HEK293T (cell line): Measurements from ENCODE around the gene MRPS5.

ENCODE experiments used
- CTCF ChIA-PET: fragments of 350-600 bp; formaldehyde crosslinking; extraction: SDS; loops from one replicate; lab custom pipeline; 2021; ENCODE audit warnings: antibody characterized with exemption, inconsistent platforms; lab: Yijun Ruan, JAX
- POLR2A ChIA-PET: fragments of 350-600 bp; formaldehyde crosslinking; extraction: SDS; loops from one replicate; lab custom pipeline; 2020; ENCODE audit warnings: antibody characterized with exemption, inconsistent platforms; lab: Yijun Ruan, JAX
- DNase-seq: peaks from one replicate; pipeline ENCODE4 v3.0.0; 2012; ENCODE audit warnings: mixed read lengths; ENCODE audit errors: extremely low spot score
- ARNT ChIP-seq: fragments of 450-650 bp; IDR thresholded peaks from 2 replicates; pipeline ENCODE4 v1.6.1; 2017; ENCODE audit warnings: mild to moderate bottlenecking
- BHLHE40 ChIP-seq: fragments of 450-650 bp; IDR thresholded peaks from 2 replicates; pipeline ENCODE4 v1.6.1; 2016; ENCODE audit warnings: mild to moderate bottlenecking, moderate library complexity, borderline replicate concordance
- CTBP1 ChIP-seq: fragments of 450-650 bp; IDR thresholded peaks from 2 replicates; pipeline ENCODE4 v1.6.1; 2016; ENCODE audit warnings: borderline replicate concordance
- ELF4 ChIP-seq: fragments of 450-650 bp; IDR thresholded peaks from 2 replicates; pipeline ENCODE4 v1.6.1; 2017; ENCODE audit warnings: antibody characterized with exemption
- FOXA1 ChIP-seq: fragments of 450-650 bp; IDR thresholded peaks from 2 replicates; pipeline ENCODE4 v1.6.1; 2016; ENCODE audit warnings: mild to moderate bottlenecking
- FOXK2 ChIP-seq: fragments of 450-650 bp; IDR thresholded peaks from 2 replicates; pipeline ENCODE4 v1.6.1; 2016; ENCODE audit warnings: mild to moderate bottlenecking
- FOXM1 ChIP-seq: fragments of 450-650 bp; IDR thresholded peaks from 2 replicates; pipeline ENCODE4 v1.6.1; 2017; ENCODE audit warnings: mild to moderate bottlenecking, borderline replicate concordance
- HDGF ChIP-seq: fragments of 450-650 bp; IDR thresholded peaks from 2 replicates; pipeline ENCODE4 v1.6.1; 2017; ENCODE audit warnings: antibody characterized with exemption, borderline replicate concordance
- L3MBTL2 ChIP-seq: fragments of 450-650 bp; conservative IDR thresholded peaks from 2 replicates; pipeline ENCODE4 v1.6.1; 2016; ENCODE audit warnings: mild to moderate bottlenecking
- LEF1 ChIP-seq: fragments of 450-650 bp; IDR thresholded peaks from 2 replicates; pipeline ENCODE4 v1.6.1; 2017; ENCODE audit warnings: mild to moderate bottlenecking, borderline replicate concordance
- NFRKB ChIP-seq: fragments of 450-650 bp; IDR thresholded peaks from 2 replicates; pipeline ENCODE4 v1.6.1; 2016; ENCODE audit warnings: mild to moderate bottlenecking, moderate library complexity
- SP1 ChIP-seq: fragments of 450-650 bp; IDR thresholded peaks from 2 replicates; pipeline ENCODE4 v1.6.1; 2017
- SUZ12 ChIP-seq: fragments of 450-650 bp; IDR thresholded peaks from 2 replicates; pipeline ENCODE4 v1.6.1; 2016; ENCODE audit warnings: mild to moderate bottlenecking
- TARDBP ChIP-seq: fragments of 450-650 bp; IDR thresholded peaks from 2 replicates; pipeline ENCODE4 v1.6.1; 2016
- ZNF384 ChIP-seq: fragments of 450-650 bp; IDR thresholded peaks from 2 replicates; pipeline ENCODE4 v1.6.1; 2016
- TF ChIP-seq, protein P1 (sequence below): fragments of 450-650 bp; IDR thresholded peaks from 2 replicates; pipeline ENCODE4 v1.6.1; 2016

Gene MRPS5

DNA sequence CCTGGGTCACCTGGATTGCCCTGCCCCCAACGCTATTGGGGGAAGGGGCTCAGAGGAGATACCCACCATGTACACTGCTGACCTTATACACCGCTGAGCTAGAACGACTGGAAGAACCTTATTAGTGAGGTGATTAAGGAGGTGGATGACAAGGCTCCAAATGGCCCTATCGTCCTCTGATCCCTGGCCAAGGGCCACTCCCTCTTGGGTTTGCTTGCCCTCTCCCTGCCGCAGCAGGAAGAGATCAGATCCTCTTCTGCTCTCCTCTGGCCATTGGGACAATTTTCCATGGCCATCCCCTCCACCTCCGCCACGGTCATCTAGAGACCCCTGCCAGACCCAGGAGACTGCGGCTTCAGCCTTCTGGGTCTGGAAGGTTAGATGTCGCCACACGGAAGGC lies 36.8 kb upstream of the MRPS5 start:
- no peak for DNase-seq

DNA sequence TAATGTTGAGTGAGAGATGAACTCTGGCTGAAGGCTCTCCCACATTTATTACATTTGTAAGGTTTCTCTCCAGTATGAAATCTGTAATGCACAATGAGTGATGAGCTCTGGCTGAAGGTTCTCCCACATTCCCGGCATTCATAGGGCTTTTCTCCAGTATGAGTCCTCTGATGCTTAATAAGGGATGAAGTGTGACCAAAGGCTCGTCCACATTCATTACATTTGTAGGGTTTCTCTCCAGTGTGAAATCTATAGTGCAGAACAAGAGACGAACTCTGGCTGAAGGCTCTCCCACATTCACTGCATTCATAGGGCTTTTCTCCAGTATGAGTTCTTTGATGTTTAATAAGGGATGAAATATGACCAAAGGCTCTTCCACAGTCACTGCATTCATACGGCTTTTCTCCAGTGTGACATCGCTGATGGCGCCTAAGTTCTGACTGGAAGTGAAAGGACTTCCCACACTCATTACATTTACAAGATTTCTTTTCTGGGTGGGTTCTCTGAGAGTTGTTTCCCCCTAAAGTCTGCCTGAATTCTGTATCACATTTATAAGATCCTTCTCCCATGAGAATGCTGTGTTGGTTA lies 27.9 kb upstream of the MRPS5 start:
- CTCF ChIA-PET: no interaction called here
- DNase-seq: no peak
- TF ChIP-seq CTBP1 (no peak), ZNF384 (no peak), SUZ12 (no peak), ELF4 (no peak), TARDBP (no peak), BHLHE40 (no peak), FOXK2 (no peak), L3MBTL2 (no peak), LEF1 (no peak), SP1 (no peak), FOXA1 (no peak), HDGF (no peak), FOXM1 (no peak), ARNT (no peak), NFRKB (no peak)
- TF ChIP-seq, protein P1, sequence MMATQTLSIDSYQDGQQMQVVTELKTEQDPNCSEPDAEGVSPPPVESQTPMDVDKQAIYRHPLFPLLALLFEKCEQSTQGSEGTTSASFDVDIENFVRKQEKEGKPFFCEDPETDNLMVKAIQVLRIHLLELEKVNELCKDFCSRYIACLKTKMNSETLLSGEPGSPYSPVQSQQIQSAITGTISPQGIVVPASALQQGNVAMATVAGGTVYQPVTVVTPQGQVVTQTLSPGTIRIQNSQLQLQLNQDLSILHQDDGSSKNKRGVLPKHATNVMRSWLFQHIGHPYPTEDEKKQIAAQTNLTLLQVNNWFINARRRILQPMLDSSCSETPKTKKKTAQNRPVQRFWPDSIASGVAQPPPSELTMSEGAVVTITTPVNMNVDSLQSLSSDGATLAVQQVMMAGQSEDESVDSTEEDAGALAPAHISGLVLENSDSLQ: no peak
- POLR2A ChIA-PET: no interaction called here

More for the DNA sequence above, 36.8 kb upstream of the MRPS5 start:
- ChIA-PET POLR2A (interaction anchor here (2.8 kb wide), 1 partner anchor 37 kb away, joined by 26 read pairs; the partner anchor contains the start of gene MRPS5), CTCF (no interaction called here)
- TF ChIP-seq ARNT: no peak
- no peak for TF ChIP-seq CTBP1
- no peak for TF ChIP-seq SP1
- no peak for TF ChIP-seq NFRKB
- TF ChIP-seq LEF1: no peak
- no peak for TF ChIP-seq FOXK2
- no peak for TF ChIP-seq SUZ12
- no peak for TF ChIP-seq FOXM1
- TF ChIP-seq L3MBTL2: no peak
- TF ChIP-seq BHLHE40: no peak
- no peak for TF ChIP-seq ZNF384
- TF ChIP-seq FOXA1: no peak
- TF ChIP-seq TARDBP: no peak

DNA sequence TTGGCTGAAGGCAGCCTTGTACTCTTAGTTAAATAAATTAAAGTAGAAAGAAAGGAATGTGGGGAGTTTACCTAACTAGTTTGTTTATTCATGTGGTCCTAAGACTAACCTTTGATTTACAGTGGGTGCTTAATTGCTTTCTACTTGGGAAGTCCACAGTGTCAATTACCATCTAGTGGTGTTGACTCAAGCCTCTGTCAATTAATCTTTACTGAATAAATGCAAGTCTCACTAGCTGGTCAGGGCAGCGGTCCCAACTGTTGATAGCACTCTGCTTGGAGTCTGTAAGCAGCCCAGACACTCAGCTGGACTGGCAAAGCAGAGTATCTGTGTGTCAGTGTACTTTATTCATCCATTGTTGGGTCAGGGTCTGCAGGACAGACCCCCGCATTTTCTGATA lies 22.2 kb upstream of the MRPS5 start:
- ChIA-PET POLR2A (interaction anchor here (1.1 kb wide), 1 partner anchor 22 kb away, joined by 3 read pairs; the partner anchor contains the start of gene MRPS5), CTCF (no interaction called here)
- no peak for TF ChIP-seq NFRKB
- TF ChIP-seq TARDBP: no peak
- no peak for TF ChIP-seq LEF1
- no peak for TF ChIP-seq SUZ12
- TF ChIP-seq BHLHE40: no peak
- no peak for TF ChIP-seq FOXM1
- TF ChIP-seq L3MBTL2: no peak
- TF ChIP-seq ELF4: no peak
- TF ChIP-seq FOXA1: no peak
- no peak for TF ChIP-seq ZNF384
- TF ChIP-seq ARNT: no peak
- TF ChIP-seq FOXK2: no peak
- TF ChIP-seq CTBP1: no peak
- no peak for TF ChIP-seq SP1
- TF ChIP-seq, protein P1: no peak
- TF ChIP-seq HDGF: no peak
- no peak for DNase-seq

DNA sequence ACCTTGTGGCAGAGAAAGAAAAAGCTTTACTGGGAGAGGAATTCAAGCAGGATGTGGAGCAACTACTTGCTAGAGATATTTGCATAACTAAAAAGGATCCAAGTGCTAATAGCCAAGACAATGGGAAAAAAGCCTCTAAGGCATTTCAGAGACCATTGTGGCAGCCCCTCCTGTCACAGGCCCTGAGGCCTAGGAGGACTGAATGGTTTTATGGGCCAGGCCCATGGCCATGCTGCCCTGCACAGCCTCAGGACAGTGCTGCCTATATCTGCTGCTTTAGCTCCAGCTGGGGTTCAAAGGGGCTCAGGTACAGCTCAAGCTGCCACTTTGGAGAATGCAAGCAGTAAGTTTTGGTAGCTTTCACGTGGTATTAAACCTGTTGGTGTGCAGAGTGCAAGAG lies 17.1 kb upstream of the MRPS5 start:
- CTCF ChIA-PET: no interaction called here
- TF ChIP-seq FOXK2 (no peak), TARDBP (no peak), L3MBTL2 (no peak), NFRKB (no peak), ZNF384 (no peak), SUZ12 (no peak), HDGF (no peak), CTBP1 (no peak), LEF1 (no peak), ARNT (no peak), SP1 (no peak), ELF4 (no peak), FOXM1 (no peak), BHLHE40 (no peak), FOXA1 (no peak)
- TF ChIP-seq, protein P1: no peak
- DNase-seq: no peak
- POLR2A ChIA-PET: interaction anchor here (1.6 kb wide), 1 partner anchor 17 kb away, joined by 4 read pairs; no protein-coding TSS in a partner anchor

DNA sequence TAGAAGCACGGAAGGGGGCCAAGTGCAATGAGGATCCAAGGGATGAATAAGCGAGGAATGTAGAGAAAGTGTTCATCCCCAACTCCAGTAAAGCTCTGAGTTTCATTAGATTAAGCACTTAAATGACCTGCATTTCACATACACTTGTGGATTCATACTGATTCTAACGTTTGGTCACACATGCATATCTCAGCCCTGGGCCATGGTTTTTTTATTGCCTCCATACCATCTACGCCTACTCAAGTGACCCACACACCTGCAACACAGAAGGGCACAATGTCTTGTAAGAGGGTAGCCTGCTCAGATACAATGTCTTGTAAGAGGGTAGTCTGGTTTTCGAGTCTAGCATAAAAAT lies 566 bp upstream of the MRPS5 start:
- ChIA-PET POLR2A (interaction anchor here (0.6 to 4.4 kb wide), 15 partner anchors 13 to 162 kb away, joined by 3 to 38 read pairs (median 4); partner anchors contain the start of genes ZNF2 and ZNF514), CTCF (interaction anchor here (0.6 to 1.0 kb wide), 2 partner anchors 136 to 878 kb away, joined by 3 to 4 read pairs; no protein-coding TSS in a partner anchor)
- no peak for DNase-seq
- no peak for TF ChIP-seq ARNT
- no peak for TF ChIP-seq SP1
- no peak for TF ChIP-seq BHLHE40
- no peak for TF ChIP-seq ELF4
- TF ChIP-seq, protein P1: no peak
- no peak for TF ChIP-seq FOXM1
- TF ChIP-seq TARDBP: no peak
- TF ChIP-seq FOXA1: no peak
- TF ChIP-seq HDGF: no peak
- TF ChIP-seq ZNF384: no peak
- TF ChIP-seq NFRKB: no peak
- no peak for TF ChIP-seq SUZ12
- no peak for TF ChIP-seq L3MBTL2
- no peak for TF ChIP-seq FOXK2
- TF ChIP-seq LEF1: no peak
- no peak for TF ChIP-seq CTBP1
